Neuron (in vitro differentiated cells): Measurements from ENCODE around the gene CRMP1.
"Not testable (repeated sequence)": the region's sequence is repeated elsewhere in the genome, so short reads cannot be mapped to it uniquely, and the experiment has no call there.

Source experiments
- H2AFZ ChIP-seq: one replicate; pipeline ENCODE4 v1.6.1; 2013; ENCODE audit warnings: low read depth, mild to moderate bottlenecking, inconsistent platforms, low read length, moderate library complexity
- H3K27me3 ChIP-seq: one replicate; pipeline ENCODE4 v1.6.1; 2013; ENCODE audit warnings: low read length; ENCODE audit not compliant: insufficient read depth
- H3K36me3 ChIP-seq: one replicate; pipeline ENCODE4 v1.6.1; 2013; ENCODE audit warnings: low read length; ENCODE audit not compliant: insufficient read depth
- H3K4me1 ChIP-seq: one replicate; pipeline ENCODE4 v1.6.1; 2013; ENCODE audit warnings: low read length; ENCODE audit not compliant: insufficient read depth
- H3K4me3 ChIP-seq: 2 replicates; pipeline ENCODE4 v1.5.1; 2013; ENCODE audit warnings: mild to moderate bottlenecking, low read length, moderate library complexity
- H3K9me3 ChIP-seq: one replicate; pipeline ENCODE4 v1.6.1; 2013; ENCODE audit warnings: low read length

The CRMP1 gene

DNA sequence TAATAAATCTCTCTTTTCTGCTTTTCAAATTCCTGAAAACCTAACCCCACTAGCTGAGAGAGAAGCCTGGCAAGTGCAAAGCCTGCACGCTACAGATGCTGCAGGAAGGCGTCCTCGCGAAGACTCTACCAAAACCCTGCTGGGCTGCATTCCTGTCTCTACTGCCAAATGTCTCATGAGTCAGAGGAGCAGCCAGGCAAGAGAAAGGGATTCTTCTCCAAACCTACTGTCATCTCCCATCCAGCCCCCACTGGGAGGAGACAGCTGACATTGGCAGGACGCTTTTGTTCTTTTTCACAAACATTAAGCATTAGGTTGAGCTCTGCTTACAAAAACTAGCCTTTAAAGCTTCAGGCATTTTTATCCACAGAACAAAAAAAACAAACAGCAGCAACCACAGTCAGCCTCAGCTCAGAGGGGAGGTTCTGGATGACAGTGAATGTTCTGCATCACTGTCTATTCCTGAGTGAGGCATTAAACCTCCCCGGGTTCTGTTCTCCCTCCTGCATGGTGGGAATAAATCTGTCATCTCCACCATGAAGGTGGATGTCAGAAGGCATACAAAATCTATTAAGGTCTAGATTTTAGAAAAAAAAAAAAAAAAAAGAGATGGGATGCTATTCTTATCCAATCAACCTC is 18.0 kb downstream of the CRMP1 start:
- H3K9me3 ChIP-seq: peaks cover 3% of the 10 kb centered on the region
- no peak overlapping the region for H2AFZ ChIP-seq
- H3K36me3 ChIP-seq: peaks cover 11% of the 10 kb centered on the region
- H3K4me1 ChIP-seq: peaks cover 32% of the 10 kb centered on the region
- H3K27me3 ChIP-seq: no peaks in the 10 kb centered on the region
- H3K4me3 ChIP-seq: no peak overlapping the region

DNA sequence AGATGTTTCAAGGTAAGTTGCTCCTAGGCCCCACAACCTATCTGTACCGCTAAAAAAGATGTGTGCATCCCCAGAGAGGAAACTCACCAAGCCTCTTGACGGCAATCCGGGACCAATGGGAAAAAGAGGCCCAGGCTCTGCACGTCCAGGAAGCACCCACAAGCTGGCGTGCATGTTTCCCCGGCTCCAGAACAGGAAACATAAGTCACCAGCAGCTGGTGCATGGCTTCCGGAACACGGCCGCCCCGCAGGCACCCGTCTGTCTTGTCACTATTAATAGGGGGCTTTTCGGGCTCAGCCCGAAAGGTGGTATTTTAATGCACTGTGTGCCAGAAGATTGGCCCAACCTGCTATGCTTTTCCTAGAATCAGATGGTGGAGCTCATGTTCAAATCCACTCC is 22.2 kb downstream of the CRMP1 start:
- peaks cover 3% of the 10 kb centered on the region for H3K9me3 ChIP-seq
- peaks cover 16% of the 10 kb centered on the region for H3K4me1 ChIP-seq
- peaks cover 36% of the 10 kb centered on the region for H3K36me3 ChIP-seq
- H3K27me3 ChIP-seq: no peaks in the 10 kb centered on the region
- no peak overlapping the region for H2AFZ ChIP-seq
- H3K4me3 ChIP-seq: no peak overlapping the region

DNA sequence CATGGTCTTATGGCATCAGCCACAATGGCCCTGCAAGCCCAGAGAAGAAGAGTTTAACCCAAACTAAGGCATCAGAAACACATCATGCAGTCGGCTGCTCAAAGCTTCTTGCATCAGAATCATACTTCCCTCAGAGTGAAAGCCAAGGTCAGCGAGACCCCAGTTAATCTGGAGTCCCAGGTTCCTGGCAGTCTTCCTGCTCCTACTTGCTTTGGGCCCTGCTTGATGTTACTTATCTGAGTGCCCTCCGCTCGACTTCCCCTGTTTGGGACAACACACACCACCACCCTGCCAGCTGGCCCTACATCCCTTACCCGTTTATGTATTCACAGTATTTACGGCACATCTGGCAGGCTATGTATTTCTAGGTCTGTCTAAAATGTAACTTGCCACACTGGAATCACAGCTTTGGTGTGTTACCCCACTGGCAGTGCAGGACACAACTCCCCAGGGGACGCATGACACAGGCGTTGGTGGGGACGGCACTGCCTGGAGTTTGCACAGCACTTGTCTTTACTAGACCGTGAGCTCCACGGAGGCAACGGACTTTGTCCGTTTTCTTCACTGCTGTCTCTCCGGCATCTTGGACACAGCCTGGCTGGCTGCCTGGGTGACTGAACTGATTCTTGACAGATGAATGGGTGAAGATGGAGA is 22.8 kb downstream of the CRMP1 start:
- no peaks in the 10 kb centered on the region for H3K27me3 ChIP-seq
- peaks cover 3% of the 10 kb centered on the region for H3K9me3 ChIP-seq
- peaks cover 10% of the 10 kb centered on the region for H3K4me1 ChIP-seq
- no peak overlapping the region for H3K4me3 ChIP-seq
- H3K36me3 ChIP-seq: peaks cover 43% of the 10 kb centered on the region
- H2AFZ ChIP-seq: no peak overlapping the region

DNA sequence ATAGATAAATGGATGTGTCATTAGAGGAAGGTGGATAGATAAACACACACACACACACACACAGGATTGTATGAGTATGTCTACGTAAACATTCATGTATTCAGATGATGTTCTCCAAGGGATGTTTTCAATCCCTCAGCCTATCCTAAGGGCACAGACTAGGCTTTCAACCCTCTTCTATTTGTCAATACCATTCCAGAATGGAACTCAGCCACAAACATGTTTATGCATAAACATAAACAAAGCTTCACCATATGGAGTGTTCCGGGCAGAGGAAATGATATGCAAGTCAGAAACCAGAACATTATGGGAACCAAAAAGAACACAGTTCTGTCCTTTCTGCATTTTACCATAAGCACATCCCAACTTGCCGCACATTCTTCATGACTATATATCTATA is 25.0 kb downstream of the CRMP1 start:
- no peaks in the 10 kb centered on the region for H3K4me1 ChIP-seq
- no peak overlapping the region for H2AFZ ChIP-seq
- H3K36me3 ChIP-seq: peaks cover 61% of the 10 kb centered on the region
- peaks cover 3% of the 10 kb centered on the region for H3K9me3 ChIP-seq
- no peaks in the 10 kb centered on the region for H3K27me3 ChIP-seq
- no peak overlapping the region for H3K4me3 ChIP-seq

DNA sequence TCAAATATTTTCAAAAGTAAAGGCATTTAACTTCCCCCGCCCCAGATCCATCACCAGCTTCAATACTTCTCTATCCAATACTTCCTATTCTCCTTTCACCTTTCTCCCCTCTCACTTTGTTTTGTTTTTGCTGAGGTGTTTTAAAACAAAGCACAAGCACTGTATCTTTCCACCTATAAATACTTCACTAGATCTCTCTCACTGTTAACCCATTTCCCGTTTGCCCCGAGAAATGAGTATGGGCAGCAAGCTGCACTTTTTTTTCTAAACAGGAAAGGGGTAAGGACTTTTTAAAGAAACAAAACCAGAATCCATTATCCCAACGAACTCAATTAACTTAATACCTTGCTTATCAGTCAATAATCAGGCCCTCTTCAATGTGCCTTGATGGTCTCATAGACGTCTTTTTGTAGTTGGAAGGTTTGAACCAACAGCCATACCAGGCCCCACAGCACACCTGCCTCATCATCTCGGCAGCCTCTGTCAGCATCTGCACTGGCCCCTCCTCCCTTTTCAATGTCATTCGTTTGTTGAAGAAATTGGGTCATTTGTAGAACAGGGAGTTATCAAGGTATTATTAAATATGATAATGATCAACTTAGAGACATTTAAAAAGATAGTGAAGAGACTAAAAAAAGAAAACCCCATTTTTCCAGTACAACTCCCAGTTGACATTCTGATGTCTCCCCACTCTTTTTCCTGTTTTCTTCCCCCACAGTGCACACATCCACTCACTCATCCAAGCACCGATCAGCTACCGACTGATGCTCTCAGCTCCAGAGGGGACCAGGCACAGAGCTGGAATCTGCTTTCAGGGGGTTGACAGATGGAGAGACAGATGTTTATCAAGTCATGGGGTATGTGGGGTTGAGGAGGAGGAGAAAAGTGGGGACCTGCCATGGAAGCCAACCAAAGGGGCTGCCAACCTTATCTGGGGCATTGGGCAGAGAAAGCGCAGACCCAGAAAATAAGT is 25.8 kb downstream of the CRMP1 start:
- H3K27me3 ChIP-seq: no peaks in the 10 kb centered on the region
- H3K36me3 ChIP-seq: peaks cover 66% of the 10 kb centered on the region
- H3K4me3 ChIP-seq: no peak overlapping the region

DNA sequence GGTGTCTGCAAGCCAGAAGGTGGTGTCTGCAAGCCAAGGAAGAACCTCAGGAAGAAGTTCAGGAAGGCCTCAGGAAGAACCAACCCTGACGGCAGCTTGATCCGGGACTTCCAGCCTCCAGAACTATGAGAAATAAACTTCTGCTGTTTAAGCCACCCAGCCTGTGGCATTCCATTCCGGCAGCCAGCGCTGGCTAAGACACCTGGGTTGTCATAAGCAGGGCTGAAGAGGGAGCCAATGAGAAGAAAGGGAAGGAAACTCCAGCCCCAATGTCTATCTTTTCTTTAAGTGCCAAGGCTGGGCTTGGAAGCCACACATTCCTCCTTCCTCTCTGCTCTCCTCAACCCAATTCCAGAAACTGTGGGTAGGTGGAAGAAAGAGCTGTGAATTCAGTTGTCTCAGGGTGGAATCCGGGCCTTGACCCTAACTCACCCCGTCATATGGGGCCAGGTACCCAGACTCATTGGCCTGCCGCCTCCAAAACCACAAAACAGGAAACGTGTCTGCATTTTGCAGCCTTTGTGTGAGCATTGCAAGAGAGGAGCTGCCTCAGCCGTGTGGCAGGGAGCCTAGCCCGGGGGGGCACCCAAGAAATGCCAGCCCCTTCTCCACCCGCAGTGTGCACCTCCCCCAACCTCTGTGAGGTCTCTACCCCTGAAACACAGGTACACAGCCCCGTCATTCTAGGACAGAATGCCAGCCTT is 26.8 kb downstream of the CRMP1 start:
- H3K9me3 ChIP-seq: no peaks in the 10 kb centered on the region
- H3K36me3 ChIP-seq: peaks cover 72% of the 10 kb centered on the region
- H3K4me1 ChIP-seq: no peaks in the 10 kb centered on the region
- H2AFZ ChIP-seq: no peak overlapping the region
- no peak overlapping the region for H3K4me3 ChIP-seq
- H3K27me3 ChIP-seq: no peaks in the 10 kb centered on the region

More for the DNA sequence above, 25.8 kb downstream of the CRMP1 start:
- Histone ChIP-seq H3K9me3 (peaks cover 3% of the 10 kb centered on the region), H3K4me1 (no peaks in the 10 kb centered on the region), H2AFZ (no peak overlapping the region)

DNA sequence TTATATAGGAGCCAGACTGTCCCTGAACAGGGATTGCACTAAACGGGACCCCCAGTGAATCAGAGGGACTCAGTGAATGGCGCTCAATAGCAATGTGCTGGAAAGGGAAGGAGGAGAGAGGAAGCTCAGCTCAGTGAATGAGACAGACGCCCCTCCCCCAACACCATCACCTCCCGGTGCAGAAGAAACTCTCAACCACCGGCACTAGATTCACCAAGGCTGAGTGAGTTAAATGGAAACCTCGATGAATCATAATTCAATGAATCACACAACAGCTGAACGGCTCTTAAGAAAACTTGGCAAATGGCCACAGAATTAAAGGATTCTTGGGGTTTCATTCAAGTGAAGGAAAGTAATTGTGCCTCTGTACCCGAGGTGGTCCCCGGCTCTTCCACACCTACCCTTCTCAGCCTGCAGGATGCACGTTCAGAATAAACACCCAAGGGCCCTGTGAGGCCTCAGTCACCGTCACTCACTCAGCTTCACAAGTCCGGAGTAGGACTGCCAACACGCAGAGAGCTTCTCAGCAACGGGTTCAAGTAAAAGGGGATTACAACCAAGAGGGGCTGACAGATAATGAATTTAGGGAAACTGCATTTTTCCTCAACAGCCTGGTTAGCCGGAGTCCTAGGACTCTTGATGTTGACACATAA is 29.3 kb downstream of the CRMP1 start:
- no peak overlapping the region for H3K4me3 ChIP-seq
- H3K36me3 ChIP-seq: peaks cover 78% of the 10 kb centered on the region
- H3K9me3 ChIP-seq: peaks cover 7% of the 10 kb centered on the region
- H3K4me1 ChIP-seq: no peaks in the 10 kb centered on the region
- no peaks in the 10 kb centered on the region for H3K27me3 ChIP-seq
- no peak overlapping the region for H2AFZ ChIP-seq

DNA sequence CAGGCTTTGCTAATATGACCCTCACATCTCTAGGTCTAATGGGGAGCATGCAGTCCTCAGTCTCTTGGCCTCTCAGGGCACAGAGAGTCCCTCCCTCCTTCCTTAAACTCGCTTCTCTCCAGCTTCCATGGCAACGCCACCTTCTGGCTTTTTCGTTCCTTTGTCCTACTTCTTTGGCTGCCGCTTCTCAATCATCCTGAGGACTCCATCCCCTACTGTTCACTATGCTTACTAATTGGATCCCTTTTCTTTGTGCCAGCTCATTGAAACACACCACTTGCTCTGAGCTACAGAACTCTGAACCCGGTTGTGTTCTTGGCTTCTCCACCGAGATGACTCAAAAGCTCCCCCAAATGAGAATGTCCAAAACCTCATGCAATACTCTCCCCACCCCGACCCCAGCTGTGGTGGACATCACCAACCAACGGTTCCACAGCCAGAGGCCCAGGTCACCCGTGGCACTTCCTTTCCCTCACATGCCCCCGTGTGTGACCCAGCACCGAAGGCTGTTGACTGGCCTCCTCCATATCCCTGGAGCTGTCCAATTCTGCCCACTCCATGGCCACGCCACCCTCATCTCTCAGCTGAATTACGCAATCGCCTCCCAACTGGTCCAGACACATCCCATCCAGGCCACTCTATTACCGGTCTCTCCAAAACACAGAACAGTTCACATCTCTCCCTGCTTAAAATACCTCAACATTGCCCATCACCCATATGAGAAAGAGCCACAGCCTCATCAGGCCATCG is 34.7 kb downstream of the CRMP1 start:
- Histone ChIP-seq H3K4me1 (peaks cover 7% of the 10 kb centered on the region), H3K4me3 (no peak overlapping the region), H3K9me3 (peaks cover 7% of the 10 kb centered on the region), H2AFZ (no peak overlapping the region), H3K36me3 (peaks cover 87% of the 10 kb centered on the region), H3K27me3 (no peaks in the 10 kb centered on the region)

DNA sequence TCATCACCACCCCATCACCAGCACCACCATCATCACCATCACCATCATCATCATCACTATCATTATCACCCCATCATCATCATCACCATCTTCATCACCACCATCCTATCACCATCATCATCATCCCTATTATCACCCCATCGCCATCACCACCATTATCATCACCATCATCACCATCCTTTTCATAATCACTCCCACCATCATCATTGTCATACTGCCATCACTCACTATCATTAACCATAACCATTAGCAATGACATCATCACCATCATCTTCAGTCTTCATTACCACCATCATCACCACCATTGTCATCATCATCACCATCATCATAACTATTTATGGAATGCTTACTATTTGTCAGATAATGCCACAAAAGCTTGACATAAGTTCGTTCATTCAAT is 35.7 kb downstream of the CRMP1 start:
- peaks cover 11% of the 10 kb centered on the region for H3K4me1 ChIP-seq
- peaks cover 7% of the 10 kb centered on the region for H3K9me3 ChIP-seq
- no peak overlapping the region for H2AFZ ChIP-seq
- peaks cover 88% of the 10 kb centered on the region for H3K36me3 ChIP-seq
- H3K27me3 ChIP-seq: no peaks in the 10 kb centered on the region
- H3K4me3 ChIP-seq: no peak overlapping the region

DNA sequence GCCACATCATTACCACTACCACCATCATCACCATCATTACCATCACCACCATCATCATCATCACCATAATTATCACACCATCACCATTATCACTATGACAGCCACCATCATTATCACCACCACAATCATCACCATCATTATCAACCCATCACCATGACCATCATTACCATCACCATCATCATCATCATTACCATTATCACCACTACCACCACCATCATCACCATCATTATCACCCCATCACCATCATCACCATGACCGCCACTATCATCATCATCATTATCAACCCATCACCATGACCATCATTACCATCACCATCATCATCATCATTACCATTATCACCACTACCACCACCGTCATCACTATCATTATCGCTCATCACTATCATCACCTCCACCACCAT is 36.5 kb downstream of the CRMP1 start:
- H3K4me3 ChIP-seq, H3K9me3 ChIP-seq, H2AFZ ChIP-seq, H3K27me3 ChIP-seq: not testable (repeated sequence)
- Histone ChIP-seq H3K4me1 (peaks cover 11% of the 10 kb centered on the region), H3K36me3 (peaks cover 90% of the 10 kb centered on the region)

DNA sequence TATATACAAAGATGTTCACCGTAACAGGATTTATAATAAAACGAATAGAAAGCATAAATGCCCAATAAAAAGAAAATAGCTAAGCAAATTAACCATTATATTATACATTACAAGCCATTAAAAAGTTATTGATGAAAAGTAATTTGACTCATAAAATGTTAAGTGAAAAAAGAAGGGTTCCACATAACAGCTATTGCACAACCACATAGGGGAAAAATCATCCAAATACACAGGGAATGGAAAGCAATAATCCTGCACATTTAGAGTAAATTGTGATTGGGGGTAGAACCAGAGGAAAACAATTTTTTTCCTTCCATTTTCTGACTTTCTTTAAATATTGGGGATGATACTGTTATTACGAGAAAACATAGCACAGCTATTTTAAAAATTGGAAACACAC is 38.0 kb downstream of the CRMP1 start:
- H3K9me3 ChIP-seq: peaks cover 4% of the 10 kb centered on the region
- peaks cover 90% of the 10 kb centered on the region for H3K36me3 ChIP-seq
- no peaks in the 10 kb centered on the region for H3K27me3 ChIP-seq
- no peak overlapping the region for H2AFZ ChIP-seq
- H3K4me3 ChIP-seq: no peak overlapping the region
- peaks cover 11% of the 10 kb centered on the region for H3K4me1 ChIP-seq
